HepG2 (cell line): Measurements from ENCODE around the gene CR2.

Experiments
- BRD4 ChIP-seq: sonication (generic); formaldehyde crosslinking; IDR thresholded peaks from 2 replicates; pipeline ENCODE4 v1.4.0; 2020; ENCODE audit warnings: missing genetic modification reagents
- SSRP1 ChIP-seq: IDR thresholded peaks from 2 replicates; pipeline ENCODE4 v1.6.1; 2016; ENCODE audit warnings: control low read depth
- ZNF138 ChIP-seq: sonication (generic); formaldehyde crosslinking; IDR thresholded peaks from 2 replicates; pipeline ENCODE4 v1.5.0; 2020; ENCODE audit warnings: mild to moderate bottlenecking, low read depth, missing genetic modification reagents
- TF ChIP-seq, protein P1 (sequence below): sonication (generic); formaldehyde crosslinking; IDR thresholded peaks from 2 replicates; pipeline ENCODE4 v1.9.0; 2021; ENCODE audit warnings: mild to moderate bottlenecking, missing genetic modification reagents
- TF ChIP-seq, protein P2 (sequence below): sonication (generic); formaldehyde crosslinking; IDR thresholded peaks from 2 replicates; pipeline ENCODE4 v1.5.0; 2020; ENCODE audit warnings: mild to moderate bottlenecking, missing genetic modification reagents, moderate library complexity

DNA sequence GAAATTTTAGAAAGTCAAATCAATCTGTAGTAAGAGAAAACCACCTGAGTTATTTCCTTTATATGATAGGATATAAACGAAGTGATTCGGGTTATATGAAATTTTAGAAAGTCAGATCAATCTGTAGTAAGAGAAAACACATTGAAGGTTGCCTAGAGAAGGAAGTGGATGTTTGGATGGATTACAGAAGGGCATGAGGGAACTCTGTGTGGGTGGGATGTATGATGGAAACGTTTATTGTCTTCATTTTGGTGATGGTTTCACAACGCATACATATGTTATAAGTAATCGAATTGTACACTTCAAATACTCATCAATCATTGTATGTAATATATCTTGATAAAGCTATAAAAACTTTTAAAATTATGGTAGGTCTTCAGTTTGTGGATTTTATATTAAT lies 46.9 kb downstream of the CR2 start:
- TF ChIP-seq, protein P1, sequence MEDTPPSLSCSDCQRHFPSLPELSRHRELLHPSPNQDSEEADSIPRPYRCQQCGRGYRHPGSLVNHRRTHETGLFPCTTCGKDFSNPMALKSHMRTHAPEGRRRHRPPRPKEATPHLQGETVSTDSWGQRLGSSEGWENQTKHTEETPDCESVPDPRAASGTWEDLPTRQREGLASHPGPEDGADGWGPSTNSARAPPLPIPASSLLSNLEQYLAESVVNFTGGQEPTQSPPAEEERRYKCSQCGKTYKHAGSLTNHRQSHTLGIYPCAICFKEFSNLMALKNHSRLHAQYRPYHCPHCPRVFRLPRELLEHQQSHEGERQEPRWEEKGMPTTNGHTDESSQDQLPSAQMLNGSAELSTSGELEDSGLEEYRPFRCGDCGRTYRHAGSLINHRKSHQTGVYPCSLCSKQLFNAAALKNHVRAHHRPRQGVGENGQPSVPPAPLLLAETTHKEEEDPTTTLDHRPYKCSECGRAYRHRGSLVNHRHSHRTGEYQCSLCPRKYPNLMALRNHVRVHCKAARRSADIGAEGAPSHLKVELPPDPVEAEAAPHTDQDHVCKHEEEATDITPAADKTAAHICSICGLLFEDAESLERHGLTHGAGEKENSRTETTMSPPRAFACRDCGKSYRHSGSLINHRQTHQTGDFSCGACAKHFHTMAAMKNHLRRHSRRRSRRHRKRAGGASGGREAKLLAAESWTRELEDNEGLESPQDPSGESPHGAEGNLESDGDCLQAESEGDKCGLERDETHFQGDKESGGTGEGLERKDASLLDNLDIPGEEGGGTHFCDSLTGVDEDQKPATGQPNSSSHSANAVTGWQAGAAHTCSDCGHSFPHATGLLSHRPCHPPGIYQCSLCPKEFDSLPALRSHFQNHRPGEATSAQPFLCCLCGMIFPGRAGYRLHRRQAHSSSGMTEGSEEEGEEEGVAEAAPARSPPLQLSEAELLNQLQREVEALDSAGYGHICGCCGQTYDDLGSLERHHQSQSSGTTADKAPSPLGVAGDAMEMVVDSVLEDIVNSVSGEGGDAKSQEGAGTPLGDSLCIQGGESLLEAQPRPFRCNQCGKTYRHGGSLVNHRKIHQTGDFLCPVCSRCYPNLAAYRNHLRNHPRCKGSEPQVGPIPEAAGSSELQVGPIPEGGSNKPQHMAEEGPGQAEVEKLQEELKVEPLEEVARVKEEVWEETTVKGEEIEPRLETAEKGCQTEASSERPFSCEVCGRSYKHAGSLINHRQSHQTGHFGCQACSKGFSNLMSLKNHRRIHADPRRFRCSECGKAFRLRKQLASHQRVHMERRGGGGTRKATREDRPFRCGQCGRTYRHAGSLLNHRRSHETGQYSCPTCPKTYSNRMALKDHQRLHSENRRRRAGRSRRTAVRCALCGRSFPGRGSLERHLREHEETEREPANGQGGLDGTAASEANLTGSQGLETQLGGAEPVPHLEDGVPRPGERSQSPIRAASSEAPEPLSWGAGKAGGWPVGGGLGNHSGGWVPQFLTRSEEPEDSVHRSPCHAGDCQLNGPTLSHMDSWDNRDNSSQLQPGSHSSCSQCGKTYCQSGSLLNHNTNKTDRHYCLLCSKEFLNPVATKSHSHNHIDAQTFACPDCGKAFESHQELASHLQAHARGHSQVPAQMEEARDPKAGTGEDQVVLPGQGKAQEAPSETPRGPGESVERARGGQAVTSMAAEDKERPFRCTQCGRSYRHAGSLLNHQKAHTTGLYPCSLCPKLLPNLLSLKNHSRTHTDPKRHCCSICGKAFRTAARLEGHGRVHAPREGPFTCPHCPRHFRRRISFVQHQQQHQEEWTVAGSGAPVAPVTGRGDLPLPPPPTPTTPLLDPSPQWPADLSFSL (CRISPR knock-in tag), result no peak
- no peak for TF ChIP-seq ZNF138 (CRISPR knock-in tag)
- TF ChIP-seq BRD4 (CRISPR knock-in tag), result no peak
- TF ChIP-seq SSRP1 (CRISPR knock-in tag), result no peak
- TF ChIP-seq, protein P2, sequence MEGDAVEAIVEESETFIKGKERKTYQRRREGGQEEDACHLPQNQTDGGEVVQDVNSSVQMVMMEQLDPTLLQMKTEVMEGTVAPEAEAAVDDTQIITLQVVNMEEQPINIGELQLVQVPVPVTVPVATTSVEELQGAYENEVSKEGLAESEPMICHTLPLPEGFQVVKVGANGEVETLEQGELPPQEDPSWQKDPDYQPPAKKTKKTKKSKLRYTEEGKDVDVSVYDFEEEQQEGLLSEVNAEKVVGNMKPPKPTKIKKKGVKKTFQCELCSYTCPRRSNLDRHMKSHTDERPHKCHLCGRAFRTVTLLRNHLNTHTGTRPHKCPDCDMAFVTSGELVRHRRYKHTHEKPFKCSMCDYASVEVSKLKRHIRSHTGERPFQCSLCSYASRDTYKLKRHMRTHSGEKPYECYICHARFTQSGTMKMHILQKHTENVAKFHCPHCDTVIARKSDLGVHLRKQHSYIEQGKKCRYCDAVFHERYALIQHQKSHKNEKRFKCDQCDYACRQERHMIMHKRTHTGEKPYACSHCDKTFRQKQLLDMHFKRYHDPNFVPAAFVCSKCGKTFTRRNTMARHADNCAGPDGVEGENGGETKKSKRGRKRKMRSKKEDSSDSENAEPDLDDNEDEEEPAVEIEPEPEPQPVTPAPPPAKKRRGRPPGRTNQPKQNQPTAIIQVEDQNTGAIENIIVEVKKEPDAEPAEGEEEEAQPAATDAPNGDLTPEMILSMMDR (CRISPR knock-in tag), result no peak
